Sigmoid colon (tissue), 4 donors: Measurements from ENCODE around the gene MZT2A.
"Not testable (repeated sequence)": the region's sequence is repeated elsewhere in the genome, so short reads cannot be mapped to it uniquely, and the experiment has no call there.

ENCODE experiments used
- POLR2A ChIP-seq, 2 donors: fragments of 450-650 bp; IDR thresholded peaks; one replicate each; pipeline ENCODE4 v1.6.1; 2016; ENCODE audit warnings: antibody characterized with exemption in 2 of 2, mild to moderate bottlenecking in 2 of 2, moderate library complexity in 2 of 2
- POLR2AphosphoS5 ChIP-seq, 4 donors: sonication (generic); formaldehyde crosslinking; IDR thresholded peaks; one replicate each; pipeline ENCODE4 v1.6.1; 2017; ENCODE audit warnings: antibody characterized with exemption in 4 of 4
- TF ChIP-seq, protein P1 (sequence below), 4 experiments: fragments of 450-650 bp in 3 of 4; fragments of 200-600 bp in 1 of 4; IDR thresholded peaks; one replicate each; pipeline ENCODE4 v1.5.1; 2016 to 2019; ENCODE audit warnings: antibody characterized with exemption in 4 of 4, mild to moderate bottlenecking in 3 of 4, moderate library complexity in 2 of 4

DNA sequence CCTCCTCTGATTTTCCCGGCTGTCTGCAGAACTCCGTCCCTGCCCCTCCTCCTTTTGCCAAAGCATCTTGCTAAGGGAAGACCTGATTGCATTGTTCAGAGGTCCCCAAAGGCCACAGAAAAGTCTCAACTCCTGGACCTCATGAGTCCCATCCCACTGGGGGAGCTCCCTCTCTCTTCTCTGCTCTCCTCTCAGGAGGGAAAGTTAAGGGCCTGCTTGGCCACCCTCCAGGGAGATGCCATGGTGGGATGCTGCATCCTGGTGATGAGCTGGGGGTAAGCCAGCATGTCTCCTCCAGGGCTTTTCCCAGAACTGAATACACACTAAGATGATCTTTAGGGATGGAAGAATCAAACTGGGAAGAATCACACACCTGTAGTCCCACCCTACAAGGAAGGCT, 18.9 kb downstream of the MZT2A start:
- TF ChIP-seq POLR2A, POLR2AphosphoS5 (IDR thresholded peaks at IDR 0.05): not testable (repeated sequence)
- TF ChIP-seq, protein P1, sequence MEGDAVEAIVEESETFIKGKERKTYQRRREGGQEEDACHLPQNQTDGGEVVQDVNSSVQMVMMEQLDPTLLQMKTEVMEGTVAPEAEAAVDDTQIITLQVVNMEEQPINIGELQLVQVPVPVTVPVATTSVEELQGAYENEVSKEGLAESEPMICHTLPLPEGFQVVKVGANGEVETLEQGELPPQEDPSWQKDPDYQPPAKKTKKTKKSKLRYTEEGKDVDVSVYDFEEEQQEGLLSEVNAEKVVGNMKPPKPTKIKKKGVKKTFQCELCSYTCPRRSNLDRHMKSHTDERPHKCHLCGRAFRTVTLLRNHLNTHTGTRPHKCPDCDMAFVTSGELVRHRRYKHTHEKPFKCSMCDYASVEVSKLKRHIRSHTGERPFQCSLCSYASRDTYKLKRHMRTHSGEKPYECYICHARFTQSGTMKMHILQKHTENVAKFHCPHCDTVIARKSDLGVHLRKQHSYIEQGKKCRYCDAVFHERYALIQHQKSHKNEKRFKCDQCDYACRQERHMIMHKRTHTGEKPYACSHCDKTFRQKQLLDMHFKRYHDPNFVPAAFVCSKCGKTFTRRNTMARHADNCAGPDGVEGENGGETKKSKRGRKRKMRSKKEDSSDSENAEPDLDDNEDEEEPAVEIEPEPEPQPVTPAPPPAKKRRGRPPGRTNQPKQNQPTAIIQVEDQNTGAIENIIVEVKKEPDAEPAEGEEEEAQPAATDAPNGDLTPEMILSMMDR (IDR thresholded peaks at IDR 0.05) = not testable (repeated sequence)
